HepG2 (cell line): ENCODE results near the gene MAPK7. TPM values are rescaled to one million over a fixed set of nuclear protein-coding genes. Genes with fewer than 3 reads are reported as not detected.

Experiments used
- AGO2 ChIP-seq: fragments of 200-400 bp; formaldehyde crosslinking; optimal IDR thresholded peaks from 2 replicates; pipeline ENCODE3; 2017; ENCODE audit warnings: mild to moderate bottlenecking, low read depth, low read length, moderate library complexity
- AKAP8 ChIP-seq: sonication (generic); formaldehyde crosslinking; IDR thresholded peaks from 2 replicates; pipeline ENCODE4 v1.5.1; 2020; ENCODE audit warnings: mild to moderate bottlenecking, missing genetic modification reagents
- ATF1 ChIP-seq: IDR thresholded peaks from 2 replicates; pipeline ENCODE4 v1.6.1; 2016; ENCODE audit warnings: mild to moderate bottlenecking, control low read depth
- CHCHD3 ChIP-seq: sonication (generic); formaldehyde crosslinking; IDR thresholded peaks from 2 replicates; pipeline ENCODE4 v1.8.0; 2022; ENCODE audit warnings: mild to moderate bottlenecking, missing genetic modification reagents, moderate library complexity
- HNF4A ChIP-seq: sonication (generic); formaldehyde crosslinking; IDR thresholded peaks from 2 replicates; pipeline ENCODE4 v1.4.0; 2020; ENCODE audit warnings: missing genetic modification reagents
- MBNL3 ChIP-seq: fragments of 250-450 bp; sonication (Bioruptor Pico); conservative IDR thresholded peaks from 2 replicates; pipeline ENCODE4 v1.8.0; 2022; ENCODE audit warnings: mild to moderate bottlenecking, inconsistent platforms
- NKX3-1 ChIP-seq: sonication (generic); formaldehyde crosslinking; IDR thresholded peaks from 2 replicates; pipeline ENCODE4 v1.5.0; 2020; ENCODE audit warnings: missing genetic modification reagents
- RXRA ChIP-seq: sonication (generic); formaldehyde crosslinking; IDR thresholded peaks from 2 replicates; pipeline ENCODE4 v1.5.1; 2020; ENCODE audit warnings: missing genetic modification reagents
- SAFB2 ChIP-seq: sonication (generic); formaldehyde crosslinking; IDR thresholded peaks from 2 replicates; pipeline ENCODE4 v1.5.1; 2020; ENCODE audit warnings: missing genetic modification reagents, low read depth, mild to moderate bottlenecking, borderline replicate concordance
- SRSF1 ChIP-seq: fragments of 200-400 bp; formaldehyde crosslinking; optimal IDR thresholded peaks from 2 replicates; pipeline ENCODE3; 2017; ENCODE audit warnings: mild to moderate bottlenecking, low read depth, low read length, moderate library complexity
- ZFY ChIP-seq: sonication (generic); formaldehyde crosslinking; IDR thresholded peaks from 2 replicates; pipeline ENCODE4 v1.4.0; 2020; ENCODE audit warnings: missing genetic modification reagents
- ZNF12 ChIP-seq: sonication (generic); formaldehyde crosslinking; IDR thresholded peaks from 2 replicates; pipeline ENCODE4 v1.5.0; 2020; ENCODE audit warnings: missing genetic modification reagents
- ZNF296 ChIP-seq: sonication (generic); formaldehyde crosslinking; conservative IDR thresholded peaks from 2 replicates; pipeline ENCODE4 v1.5.0; 2020; ENCODE audit warnings: mild to moderate bottlenecking, missing genetic modification reagents
- ZNF546 ChIP-seq: sonication (generic); formaldehyde crosslinking; conservative IDR thresholded peaks from 2 replicates; pipeline ENCODE4 v1.8.1; 2023; ENCODE audit warnings: mild to moderate bottlenecking, missing genetic modification reagents
- ZNF619 ChIP-seq: sonication (generic); formaldehyde crosslinking; IDR thresholded peaks from 2 replicates; pipeline ENCODE4 v1.4.0; 2020; ENCODE audit warnings: mild to moderate bottlenecking, missing genetic modification reagents
- ZNF761 ChIP-seq: sonication (generic); formaldehyde crosslinking; conservative IDR thresholded peaks from 2 replicates; pipeline ENCODE4 v1.4.0; 2020; ENCODE audit warnings: mild to moderate bottlenecking, missing genetic modification reagents
- ZNF776 ChIP-seq: sonication (generic); formaldehyde crosslinking; IDR thresholded peaks from 2 replicates; pipeline ENCODE4 v1.4.0; 2020; ENCODE audit warnings: mild to moderate bottlenecking, missing genetic modification reagents
- polyA plus RNA-seq, 8 experiments: library from polyadenylated mRNA; depleted of rRNA in 3 of 8; stranded (reverse) in 7 of 8; unstranded in 1 of 8; fragments of >200 nt; fragmentation: Illumina TruSeq in 4 of 8; extraction: Trizol in 4 of 8; gene quantifications; 2 replicates each; pipeline versions ENCODE4 v1.2.1 to v1.2.3, GENCODE V29; 2011 to 2016; ENCODE audit warnings: low read depth in 4 of 8, missing spikeins in 1 of 8, mixed read lengths in 1 of 8; ENCODE audit not compliant: insufficient read depth in 1 of 8
- total RNA-seq, 5 experiments: library from RNA; depleted of rRNA; stranded (reverse); fragments of >200 nt; fragmentation: Illumina TruSeq; extraction: Trizol; gene quantifications; 2 replicates each; pipeline ENCODE4 v1.2.3, GENCODE V29; 2016; ENCODE audit warnings: low read depth in 1 of 5
- TF ChIP-seq, protein P1 (sequence below): sonication (generic); formaldehyde crosslinking; IDR thresholded peaks from 2 replicates; pipeline ENCODE4 v1.4.0; 2020; ENCODE audit warnings: missing genetic modification reagents, borderline replicate concordance
- TF ChIP-seq, protein P2 (sequence below): sonication (generic); formaldehyde crosslinking; IDR thresholded peaks from 2 replicates; pipeline ENCODE4 v1.8.0; 2022; ENCODE audit warnings: missing genetic modification reagents, mild to moderate bottlenecking, inconsistent platforms, borderline replicate concordance
- TF ChIP-seq, protein P3 (sequence below): sonication (generic); formaldehyde crosslinking; IDR thresholded peaks from 2 replicates; pipeline ENCODE4; 2020; ENCODE audit warnings: missing genetic modification reagents, mild to moderate bottlenecking, borderline replicate concordance
- TF ChIP-seq, protein P4 (sequence below): sonication (generic); formaldehyde crosslinking; IDR thresholded peaks from 2 replicates; pipeline ENCODE4 v1.5.0; 2020; ENCODE audit warnings: missing genetic modification reagents

The MAPK7 gene
- total and polyA plus RNA-seq, 2 of the 13 experiments (the other 11 are each of a cell fraction or from before 2014, with no cell fraction given) = 2.9 to 5.9 TPM

DNA sequence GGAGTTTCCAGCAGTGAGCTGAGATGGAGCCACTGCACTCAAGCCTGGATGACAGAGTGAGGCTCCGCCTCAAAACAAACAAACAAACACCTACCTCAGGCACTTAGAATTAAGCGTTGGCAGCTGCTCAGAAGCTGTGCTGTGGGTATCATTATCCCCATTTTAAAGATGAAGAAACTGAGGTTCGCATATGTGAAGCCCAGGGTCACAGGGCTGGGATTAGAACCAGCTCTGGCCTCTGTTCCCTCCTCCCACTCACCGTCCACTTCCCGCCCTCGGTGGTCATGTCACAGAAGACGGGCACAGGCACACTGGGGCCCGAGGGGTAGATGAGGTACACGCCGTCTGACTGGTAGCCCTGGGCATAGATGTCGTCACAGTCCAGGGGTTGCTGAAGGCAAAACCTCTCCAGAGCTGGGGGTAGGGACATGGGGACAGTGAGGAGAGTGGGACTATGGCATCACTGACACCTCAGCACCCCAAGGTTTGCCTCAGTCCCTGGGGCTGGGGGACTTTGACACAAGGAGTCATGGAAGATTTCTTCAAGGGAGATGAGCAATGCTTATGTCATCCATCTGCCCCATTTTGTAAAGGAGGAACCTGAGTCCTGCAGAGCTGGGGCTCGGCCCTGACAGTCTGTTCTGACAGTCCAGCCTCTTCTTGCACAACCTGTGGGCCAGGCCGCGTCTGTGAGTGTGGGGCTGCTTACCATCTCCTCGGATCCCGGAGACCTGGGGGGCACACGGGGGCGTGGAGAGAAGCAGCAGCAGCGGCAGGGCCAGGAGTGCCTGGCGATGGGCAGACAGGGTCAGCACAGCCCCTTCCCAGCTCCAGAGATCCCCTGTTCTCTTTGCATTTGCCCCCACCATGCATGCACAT, 8.0 kb downstream of the MAPK7 start (continued):
- no peak for TF ChIP-seq ATF1 (CRISPR knock-in tag)
- TF ChIP-seq CHCHD3 = no peak
- TF ChIP-seq NKX3-1 (CRISPR knock-in tag) = no peak
- TF ChIP-seq SAFB2 = no peak
- TF ChIP-seq RXRA (CRISPR knock-in tag) = no peak
- TF ChIP-seq AGO2 = peak; percentile 75
- TF ChIP-seq, protein P1, sequence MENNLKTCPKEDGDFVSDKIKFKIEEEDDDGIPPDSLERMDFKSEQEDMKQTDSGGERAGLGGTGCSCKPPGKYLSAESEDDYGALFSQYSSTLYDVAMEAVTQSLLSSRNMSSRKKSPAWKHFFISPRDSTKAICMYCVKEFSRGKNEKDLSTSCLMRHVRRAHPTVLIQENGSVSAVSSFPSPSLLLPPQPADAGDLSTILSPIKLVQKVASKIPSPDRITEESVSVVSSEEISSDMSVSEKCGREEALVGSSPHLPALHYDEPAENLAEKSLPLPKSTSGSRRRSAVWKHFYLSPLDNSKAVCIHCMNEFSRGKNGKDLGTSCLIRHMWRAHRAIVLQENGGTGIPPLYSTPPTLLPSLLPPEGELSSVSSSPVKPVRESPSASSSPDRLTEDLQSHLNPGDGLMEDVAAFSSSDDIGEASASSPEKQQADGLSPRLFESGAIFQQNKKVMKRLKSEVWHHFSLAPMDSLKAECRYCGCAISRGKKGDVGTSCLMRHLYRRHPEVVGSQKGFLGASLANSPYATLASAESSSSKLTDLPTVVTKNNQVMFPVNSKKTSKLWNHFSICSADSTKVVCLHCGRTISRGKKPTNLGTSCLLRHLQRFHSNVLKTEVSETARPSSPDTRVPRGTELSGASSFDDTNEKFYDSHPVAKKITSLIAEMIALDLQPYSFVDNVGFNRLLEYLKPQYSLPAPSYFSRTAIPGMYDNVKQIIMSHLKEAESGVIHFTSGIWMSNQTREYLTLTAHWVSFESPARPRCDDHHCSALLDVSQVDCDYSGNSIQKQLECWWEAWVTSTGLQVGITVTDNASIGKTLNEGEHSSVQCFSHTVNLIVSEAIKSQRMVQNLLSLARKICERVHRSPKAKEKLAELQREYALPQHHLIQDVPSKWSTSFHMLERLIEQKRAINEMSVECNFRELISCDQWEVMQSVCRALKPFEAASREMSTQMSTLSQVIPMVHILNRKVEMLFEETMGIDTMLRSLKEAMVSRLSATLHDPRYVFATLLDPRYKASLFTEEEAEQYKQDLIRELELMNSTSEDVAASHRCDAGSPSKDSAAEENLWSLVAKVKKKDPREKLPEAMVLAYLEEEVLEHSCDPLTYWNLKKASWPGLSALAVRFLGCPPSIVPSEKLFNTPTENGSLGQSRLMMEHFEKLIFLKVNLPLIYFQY (CRISPR knock-in tag) = no peak
- TF ChIP-seq, protein P2, sequence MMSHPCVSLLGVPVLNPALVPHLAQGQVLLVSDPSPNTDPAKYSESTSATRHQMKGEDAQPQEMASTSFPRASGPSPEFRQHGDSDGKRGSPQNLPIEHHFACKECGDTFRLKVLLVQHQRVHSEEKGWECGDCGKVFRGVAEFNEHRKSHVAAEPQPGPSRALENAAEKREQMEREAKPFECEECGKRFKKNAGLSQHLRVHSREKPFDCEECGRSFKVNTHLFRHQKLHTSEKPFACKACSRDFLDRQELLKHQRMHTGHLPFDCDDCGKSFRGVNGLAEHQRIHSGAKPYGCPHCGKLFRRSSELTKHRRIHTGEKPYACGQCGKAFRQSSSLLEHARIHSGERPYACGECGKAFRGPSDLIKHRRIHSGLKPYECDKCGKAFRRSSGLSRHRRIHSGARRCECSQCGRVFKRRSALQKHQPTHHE = no peak
- TF ChIP-seq, protein P3, sequence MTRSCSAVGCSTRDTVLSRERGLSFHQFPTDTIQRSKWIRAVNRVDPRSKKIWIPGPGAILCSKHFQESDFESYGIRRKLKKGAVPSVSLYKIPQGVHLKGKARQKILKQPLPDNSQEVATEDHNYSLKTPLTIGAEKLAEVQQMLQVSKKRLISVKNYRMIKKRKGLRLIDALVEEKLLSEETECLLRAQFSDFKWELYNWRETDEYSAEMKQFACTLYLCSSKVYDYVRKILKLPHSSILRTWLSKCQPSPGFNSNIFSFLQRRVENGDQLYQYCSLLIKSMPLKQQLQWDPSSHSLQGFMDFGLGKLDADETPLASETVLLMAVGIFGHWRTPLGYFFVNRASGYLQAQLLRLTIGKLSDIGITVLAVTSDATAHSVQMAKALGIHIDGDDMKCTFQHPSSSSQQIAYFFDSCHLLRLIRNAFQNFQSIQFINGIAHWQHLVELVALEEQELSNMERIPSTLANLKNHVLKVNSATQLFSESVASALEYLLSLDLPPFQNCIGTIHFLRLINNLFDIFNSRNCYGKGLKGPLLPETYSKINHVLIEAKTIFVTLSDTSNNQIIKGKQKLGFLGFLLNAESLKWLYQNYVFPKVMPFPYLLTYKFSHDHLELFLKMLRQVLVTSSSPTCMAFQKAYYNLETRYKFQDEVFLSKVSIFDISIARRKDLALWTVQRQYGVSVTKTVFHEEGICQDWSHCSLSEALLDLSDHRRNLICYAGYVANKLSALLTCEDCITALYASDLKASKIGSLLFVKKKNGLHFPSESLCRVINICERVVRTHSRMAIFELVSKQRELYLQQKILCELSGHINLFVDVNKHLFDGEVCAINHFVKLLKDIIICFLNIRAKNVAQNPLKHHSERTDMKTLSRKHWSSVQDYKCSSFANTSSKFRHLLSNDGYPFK (CRISPR knock-in tag) = no peak
- no peak for TF ChIP-seq ZNF12 (CRISPR knock-in tag)
- TF ChIP-seq MBNL3 = no peak
- no peak for TF ChIP-seq ZNF296 (CRISPR knock-in tag)
- peak; percentile 35; the same call in 1 of the 2 replicates for TF ChIP-seq AKAP8
- TF ChIP-seq ZNF546 (CRISPR knock-in tag) = no peak
- TF ChIP-seq, protein P4, sequence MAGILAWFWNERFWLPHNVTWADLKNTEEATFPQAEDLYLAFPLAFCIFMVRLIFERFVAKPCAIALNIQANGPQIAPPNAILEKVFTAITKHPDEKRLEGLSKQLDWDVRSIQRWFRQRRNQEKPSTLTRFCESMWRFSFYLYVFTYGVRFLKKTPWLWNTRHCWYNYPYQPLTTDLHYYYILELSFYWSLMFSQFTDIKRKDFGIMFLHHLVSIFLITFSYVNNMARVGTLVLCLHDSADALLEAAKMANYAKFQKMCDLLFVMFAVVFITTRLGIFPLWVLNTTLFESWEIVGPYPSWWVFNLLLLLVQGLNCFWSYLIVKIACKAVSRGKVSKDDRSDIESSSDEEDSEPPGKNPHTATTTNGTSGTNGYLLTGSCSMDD (CRISPR knock-in tag) = no peak
- TF ChIP-seq ZFY (CRISPR knock-in tag) = no peak
- no peak for TF ChIP-seq ZNF761 (CRISPR knock-in tag)
- TF ChIP-seq SRSF1 = no peak
- peak; percentile 35; the same call in 1 of the 2 replicates for TF ChIP-seq ZNF776 (CRISPR knock-in tag)
- no peak for TF ChIP-seq ZNF619 (CRISPR knock-in tag)
- TF ChIP-seq HNF4A (CRISPR knock-in tag) = no peak
